GM18505 (cell line): ENCODE measurements around the gene TFIP11.

Source experiments
- ATAC-seq: cut with Tn5 transposase; IDR thresholded peaks from one replicate; pipeline ENCODE4 v1.9.1; 2021; ENCODE audit not compliant: unreplicated experiment
- POLR2A ChIP-seq: IDR thresholded peaks from 4 replicates; pipeline ENCODE4 v1.6.1; 2011; ENCODE audit warnings: borderline replicate concordance; ENCODE audit not compliant: insufficient read depth, insufficient read length; ENCODE audit errors: extremely low read depth

Gene TFIP11

DNA sequence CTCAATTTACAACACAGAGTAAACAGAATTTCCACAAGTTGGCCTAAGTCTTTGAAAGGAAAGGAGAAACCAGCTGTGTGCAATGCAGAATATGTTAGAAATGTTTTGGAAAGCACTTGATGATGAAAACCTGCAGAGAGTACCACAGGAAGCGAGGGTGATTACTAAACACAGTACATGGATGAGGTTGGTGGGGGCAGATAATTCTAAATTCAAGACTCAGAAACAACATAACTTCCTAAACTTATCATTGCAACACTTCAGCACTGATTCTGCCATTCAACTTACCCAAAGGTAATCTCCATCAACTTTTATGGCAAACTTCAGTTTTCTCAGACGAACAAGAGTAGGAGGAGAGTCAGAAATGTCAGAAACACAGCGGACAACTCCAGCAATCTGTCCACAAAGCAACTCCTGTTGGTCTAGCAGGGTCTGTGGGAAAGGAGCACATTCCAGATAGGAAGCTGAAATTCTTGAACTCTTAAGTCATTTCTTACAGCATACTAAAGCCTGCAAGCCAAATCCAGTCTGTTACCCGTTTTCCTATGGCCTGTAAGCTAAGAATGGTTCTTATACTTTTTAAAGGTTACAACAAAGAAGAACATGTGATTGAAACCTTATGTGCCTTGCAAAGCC is 35.5 kb downstream of the TFIP11 start:
- no peak for ATAC-seq
- no peak for TF ChIP-seq POLR2A

DNA sequence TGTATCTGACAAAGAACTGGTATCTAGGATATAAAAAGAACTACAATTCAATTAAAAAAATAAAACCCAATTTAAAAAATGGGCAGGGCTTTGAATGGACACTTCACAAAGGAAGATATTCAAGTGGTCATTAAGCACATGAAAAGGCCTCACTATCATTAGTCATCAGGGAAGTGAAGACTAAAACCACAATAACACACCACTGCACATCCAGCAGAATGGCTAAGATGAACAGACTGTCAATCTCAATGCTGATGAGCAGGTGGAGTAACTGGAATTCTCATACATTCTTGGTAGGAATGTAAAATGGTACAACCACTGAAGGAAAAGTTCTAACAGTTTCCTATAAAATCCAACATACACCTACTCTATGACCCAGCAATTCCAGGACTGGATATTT is 37.6 kb downstream of the TFIP11 start:
- ATAC-seq, result no peak
- no peak for TF ChIP-seq POLR2A

- ATAC-seq, result no peak
- no peak for TF ChIP-seq POLR2A
Measured at GRCh38 chr22:26471522-26471921, 40.8 kb downstream of the TFIP11 start.

DNA sequence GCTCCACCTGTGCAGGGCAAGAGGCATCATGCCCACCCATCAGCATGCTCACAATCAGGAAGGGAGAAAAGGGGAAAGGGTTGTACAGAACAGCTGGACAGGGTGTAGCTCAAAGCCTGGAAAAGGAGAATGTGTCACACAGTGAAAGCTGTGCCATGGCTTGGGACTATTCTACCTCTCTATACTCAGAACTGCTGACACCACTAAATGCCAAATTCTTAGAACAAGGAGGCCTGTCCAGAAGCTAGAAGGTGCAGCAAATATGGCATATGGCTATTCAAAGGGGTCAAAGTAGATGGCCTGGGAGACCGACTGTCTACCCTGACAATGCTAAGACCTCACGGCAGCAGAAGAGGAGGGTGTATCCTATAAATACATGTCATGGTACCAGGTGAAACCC is 41.5 kb downstream of the TFIP11 start:
- TF ChIP-seq POLR2A, result no peak
- no peak for ATAC-seq

DNA sequence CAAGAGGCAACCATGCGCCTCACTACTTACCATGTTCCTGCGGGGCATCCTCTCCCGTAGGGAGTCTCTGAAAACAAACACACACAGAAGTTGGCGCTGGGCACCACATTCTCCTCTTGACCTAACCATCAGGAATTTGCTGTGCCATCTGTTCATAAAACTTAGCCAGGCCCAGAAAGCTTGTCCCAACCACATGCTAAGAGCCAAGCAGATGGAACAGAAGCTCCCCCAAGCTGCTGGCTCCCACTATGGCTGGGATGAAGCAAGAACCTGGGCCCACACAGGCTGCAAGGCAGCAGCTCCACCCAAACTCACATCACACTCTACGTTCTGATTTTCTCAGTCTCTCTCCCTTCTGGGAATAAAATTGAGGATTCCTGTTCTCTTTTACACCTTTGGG is 46.1 kb downstream of the TFIP11 start:
- no peak for TF ChIP-seq POLR2A
- no peak for ATAC-seq

DNA sequence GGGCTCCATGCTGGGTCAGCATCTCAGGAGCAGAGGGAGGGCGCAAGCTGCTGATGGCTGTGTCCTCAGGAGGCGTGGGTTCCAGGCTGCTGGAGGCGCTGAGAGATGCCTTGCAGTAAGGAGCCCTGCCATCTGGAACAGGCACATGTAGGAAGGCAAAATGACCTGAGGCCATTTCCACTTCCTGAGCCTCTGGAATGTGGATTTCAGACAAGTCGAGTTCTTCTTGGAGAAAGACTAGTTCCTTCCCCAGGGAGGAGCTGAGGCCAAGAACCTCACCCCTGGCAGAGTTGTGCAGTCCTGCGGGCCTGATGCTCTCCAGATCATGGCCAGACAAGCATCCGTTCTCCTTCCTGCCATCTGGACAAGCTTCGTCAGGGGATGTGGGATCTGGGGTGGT is 48.0 kb downstream of the TFIP11 start:
- TF ChIP-seq POLR2A, result no peak
- no peak for ATAC-seq

- ATAC-seq, result no peak
- no peak for TF ChIP-seq POLR2A
Measured at GRCh38 chr22:26463688-26464087, 48.6 kb downstream of the TFIP11 start.

- ATAC-seq, result no peak
Measured at GRCh38 chr22:26463101-26463661, 49.1 kb downstream of the TFIP11 start.

DNA sequence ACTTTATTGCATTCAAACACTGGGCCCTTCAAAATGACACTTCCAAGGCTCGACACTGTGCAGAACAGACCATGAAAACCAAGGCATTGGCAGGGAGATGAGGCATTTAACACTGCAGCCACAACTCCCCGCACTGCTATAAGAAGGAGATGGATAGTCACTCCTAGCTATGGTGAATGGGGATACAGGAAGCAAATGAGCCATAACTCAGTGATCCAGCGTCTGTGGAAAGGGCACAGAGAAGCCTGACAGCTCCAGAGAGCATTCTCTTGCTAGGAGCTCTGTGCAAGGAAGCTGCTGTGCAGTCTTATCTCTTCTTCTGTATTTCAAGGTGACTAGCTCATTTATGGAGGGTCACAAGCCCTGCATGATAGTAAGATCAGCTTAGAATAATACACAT is 49.6 kb downstream of the TFIP11 start:
- no peak for ATAC-seq
- TF ChIP-seq POLR2A, result no peak

More at GRCh38 chr22:26463101-26463661, 49.1 kb downstream of the TFIP11 start:
- TF ChIP-seq POLR2A, result no peak

DNA sequence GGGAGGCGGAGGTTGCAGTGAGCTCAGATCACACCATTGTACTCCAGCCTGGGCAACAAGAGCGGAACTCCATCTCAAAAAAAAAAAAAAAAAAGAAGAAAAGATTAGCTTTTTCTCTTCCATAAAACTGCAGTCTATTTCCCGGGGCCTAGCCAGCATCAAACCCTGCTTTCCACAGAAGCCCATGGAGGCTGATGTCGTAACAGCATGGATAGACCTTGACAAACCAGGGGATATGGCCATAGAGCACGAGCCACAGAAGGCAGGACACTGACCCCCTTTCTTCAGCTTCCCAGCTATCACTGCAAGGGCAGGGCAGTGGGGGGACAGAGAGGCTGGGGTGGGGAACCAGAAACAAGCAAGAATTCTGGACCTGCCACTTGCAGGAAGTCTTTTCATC is 50.2 kb downstream of the TFIP11 start:
- TF ChIP-seq POLR2A, result no peak
- ATAC-seq, result no peak

DNA sequence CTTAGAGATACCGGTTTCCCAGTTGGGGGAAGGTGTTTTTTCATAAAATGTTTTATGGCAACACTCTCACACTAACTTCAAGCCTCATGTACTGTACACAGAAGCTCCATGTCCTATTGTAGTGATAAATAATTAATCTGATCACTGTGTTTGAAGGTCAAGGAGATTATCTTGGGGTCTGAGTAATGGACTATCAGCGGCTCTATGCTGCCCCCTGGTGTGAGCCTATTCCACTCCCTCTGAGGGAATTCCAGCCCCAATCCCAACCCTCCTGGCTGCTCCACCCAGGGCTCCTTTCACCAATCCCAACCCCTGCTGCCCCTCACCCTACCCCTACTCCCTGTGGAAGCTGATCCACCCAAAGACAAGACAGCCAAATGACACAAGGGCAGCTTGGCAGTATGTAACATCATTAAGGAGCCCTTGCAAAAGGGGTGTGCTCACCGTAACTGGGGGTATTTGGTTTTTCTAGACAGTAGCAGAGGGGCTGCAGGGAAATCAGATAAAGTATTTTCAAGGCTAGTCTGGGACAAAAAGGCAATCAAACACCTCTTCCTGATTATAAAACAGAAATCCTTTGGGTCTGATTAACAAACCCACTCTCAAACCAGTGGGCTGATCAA is 51.0 kb downstream of the TFIP11 start:
- no peak for ATAC-seq
- TF ChIP-seq POLR2A, result no peak

DNA sequence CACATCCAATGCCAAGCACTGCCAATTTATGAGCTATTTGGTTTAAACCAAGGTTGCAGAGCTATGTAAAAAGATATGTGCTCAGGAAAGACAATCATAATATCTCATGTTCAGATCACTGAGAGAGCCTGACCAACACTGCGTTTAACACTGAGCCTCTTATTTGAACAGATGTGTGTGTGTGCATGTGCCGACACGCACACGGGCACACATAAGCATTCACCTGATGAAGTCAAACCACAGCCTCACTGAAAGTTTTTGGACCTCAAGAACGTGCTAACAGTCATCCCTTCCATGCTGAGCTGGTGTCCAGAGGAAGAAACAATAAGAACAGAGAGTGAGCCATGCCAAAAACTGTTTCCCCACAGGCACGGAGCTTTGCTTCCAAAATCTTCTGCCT is 52.1 kb downstream of the TFIP11 start:
- TF ChIP-seq POLR2A, result no peak
- ATAC-seq, result no peak

GRCh38 chr22:26457661-26458272 is 54.5 kb downstream of the TFIP11 start:
- no peak for TF ChIP-seq POLR2A
- ATAC-seq, result no peak
